Epithelial cell of prostate (primary cell): ENCODE results near the gene POLL.
"Not testable (repeated sequence)": the region's sequence is repeated elsewhere in the genome, so short reads cannot be mapped to it uniquely, and the experiment has no call there.

Source experiments
- DNase-seq: peaks from one replicate; pipeline ENCODE4 v3.0.0-alpha.2; 2011; ENCODE audit warnings: low read depth, low spot score
- H3K27ac ChIP-seq: fragments of 450-650 bp; 2 replicates; pipeline ENCODE4 v1.5.1; 2017; ENCODE audit warnings: mild to moderate bottlenecking

Gene POLL

GRCh38 chr10:101587725-101588653 is at the start of gene POLL, which contains the start of gene DPCD:
TSS of gene POLL (minus strand) at chr10:101588257. CDS start at chr10:101587360, 897 bp downstream.
TSS of gene DPCD (plus strand) at chr10:101588321. CDS start at chr10:101588337, 16 bp downstream.
- DNase-seq = peak; percentile 45
- H3K27ac ChIP-seq = no peak within 1 kb of the TSS

DNA sequence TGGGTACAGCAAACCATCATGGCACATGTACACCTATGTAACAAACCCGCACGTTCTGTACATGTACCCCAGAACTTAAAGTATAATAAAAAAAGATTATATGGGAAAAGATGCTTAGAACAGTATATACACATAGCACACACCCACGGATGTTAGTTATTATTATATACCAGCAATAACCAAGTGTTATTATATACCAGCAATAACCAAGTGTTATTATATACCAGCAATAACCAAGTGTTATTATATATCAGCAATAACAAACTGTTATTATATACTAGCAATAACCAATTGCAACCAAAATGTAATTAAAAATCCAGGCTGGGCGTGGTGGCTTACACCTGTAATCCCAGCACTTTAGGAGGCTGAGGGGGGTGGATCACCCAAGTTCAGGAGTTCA is 45.5 kb upstream of the POLL start:
- DNase-seq, H3K27ac ChIP-seq: not testable (repeated sequence)

DNA sequence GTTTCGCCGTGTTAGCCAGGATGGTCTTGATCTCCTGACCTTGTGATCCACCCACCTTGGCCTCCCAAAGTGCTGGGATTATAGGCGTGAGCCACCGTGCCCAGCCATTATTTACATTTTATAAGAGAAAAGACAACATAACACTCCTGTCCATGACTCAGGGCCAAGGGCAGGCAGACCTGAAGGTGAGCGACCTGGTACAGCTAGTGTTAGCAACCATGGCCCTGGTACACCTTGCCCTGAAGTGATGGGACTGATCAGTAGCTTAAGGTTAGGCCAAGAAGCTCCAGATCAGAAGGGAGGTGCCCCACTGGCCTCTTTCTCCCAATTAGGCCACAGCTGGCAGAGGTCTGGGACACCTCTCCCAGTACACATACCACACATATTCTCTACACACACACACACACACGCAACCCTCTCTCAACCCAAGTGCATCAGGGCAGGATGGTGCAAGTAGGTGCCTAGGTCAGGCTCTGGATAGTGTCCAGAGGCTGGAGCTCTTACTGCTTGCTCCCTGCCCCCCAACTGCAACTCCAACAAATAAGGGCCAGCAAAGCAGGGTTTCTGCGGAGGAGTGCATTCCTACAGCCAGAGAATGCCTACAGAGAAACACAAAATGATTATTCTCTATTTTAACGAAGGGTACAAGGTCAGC is 43.9 kb upstream of the POLL start:
- H3K27ac ChIP-seq = no peak overlapping the region
- no peak for DNase-seq

- H3K27ac ChIP-seq = no peak overlapping the region
- DNase-seq = no peak
Observed at GRCh38 chr10:101630633-101630920, 42.5 kb upstream of the POLL start.

DNA sequence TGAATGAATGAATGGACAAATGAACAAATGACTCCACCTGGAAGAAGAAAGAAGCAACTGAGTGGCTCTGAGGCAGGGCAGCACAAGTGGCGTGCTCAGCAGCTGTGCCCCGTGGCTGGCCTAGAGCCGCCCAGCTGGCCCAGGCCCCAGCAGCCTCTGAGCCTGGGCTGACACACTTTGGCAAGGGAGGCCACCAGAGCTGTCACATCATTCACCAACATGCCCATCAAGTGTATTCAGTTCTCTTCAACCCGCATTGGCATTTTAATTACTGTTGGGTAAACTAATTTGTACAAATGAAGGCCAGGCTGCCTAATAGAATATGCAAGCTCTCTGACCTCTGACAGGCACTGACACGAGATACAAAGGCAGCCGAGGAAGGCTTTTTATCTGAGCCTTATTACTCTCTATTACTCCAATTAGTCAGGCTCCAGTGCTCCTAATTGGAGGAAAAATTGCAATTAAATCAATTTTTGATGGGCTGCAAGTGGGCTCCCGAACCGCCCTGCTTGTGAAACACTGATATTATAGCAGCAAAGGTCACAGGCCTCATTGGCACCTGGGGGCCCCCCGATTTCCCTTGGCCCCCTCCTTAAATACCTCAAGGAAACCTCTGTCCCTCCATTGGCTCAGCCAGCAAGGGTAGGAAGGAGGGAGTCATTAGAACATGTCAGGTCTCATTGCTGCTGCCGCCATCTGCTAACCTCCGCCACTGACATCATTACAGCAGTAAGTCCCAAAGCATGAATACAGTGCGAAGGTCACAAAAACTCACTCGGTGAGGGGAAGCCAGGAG is 42.0 kb upstream of the POLL start:
- no peak overlapping the region for H3K27ac ChIP-seq
- DNase-seq = no peak

DNA sequence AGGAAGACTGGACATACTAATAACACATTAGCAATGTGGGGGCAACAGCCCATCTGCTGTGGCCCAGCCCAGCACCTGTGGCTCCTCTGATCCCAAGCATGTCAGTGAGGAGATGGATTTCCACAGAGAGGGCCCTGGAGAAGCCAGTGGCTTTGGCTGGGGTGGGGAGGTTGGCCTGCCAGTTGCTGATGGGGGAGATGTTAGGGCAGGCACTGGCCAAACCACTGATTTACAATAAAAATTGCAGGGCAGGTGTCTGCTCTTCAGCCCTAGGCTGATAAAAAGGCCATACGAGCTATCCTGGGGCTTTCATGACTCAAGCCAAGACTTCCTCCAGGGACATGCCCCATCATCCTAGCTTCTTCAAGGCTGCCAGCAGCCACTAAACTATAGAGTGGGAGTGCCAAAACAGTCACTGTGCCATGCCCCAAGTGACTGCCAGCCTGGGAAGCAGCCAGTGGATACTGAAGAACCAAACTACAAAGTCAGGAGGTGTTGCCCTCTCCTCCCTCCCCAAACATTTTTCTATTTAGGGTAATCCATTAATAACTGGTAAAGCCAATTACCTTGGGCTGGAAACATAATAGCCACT is 37.9 kb upstream of the POLL start:
- H3K27ac ChIP-seq = no peak overlapping the region
- DNase-seq = no peak

- no peak overlapping the region for H3K27ac ChIP-seq
- no peak for DNase-seq
Observed at GRCh38 chr10:101624526-101625102, 36.6 kb upstream of the POLL start.

- DNase-seq = no peak
- H3K27ac ChIP-seq = no peak overlapping the region
Observed at GRCh38 chr10:101623528-101623927, 35.5 kb upstream of the POLL start.

- H3K27ac ChIP-seq = no peak overlapping the region
- DNase-seq = no peak
Observed at GRCh38 chr10:101619983-101620382, 31.9 kb upstream of the POLL start.

GRCh38 chr10:101618871-101619270 is 30.8 kb upstream of the POLL start:
- H3K27ac ChIP-seq = no peak overlapping the region

GRCh38 chr10:101617824-101618568 is 29.9 kb upstream of the POLL start:
- no peak for DNase-seq
- no peak overlapping the region for H3K27ac ChIP-seq

More at GRCh38 chr10:101618871-101619270, 30.8 kb upstream of the POLL start:
- DNase-seq = no peak

DNA sequence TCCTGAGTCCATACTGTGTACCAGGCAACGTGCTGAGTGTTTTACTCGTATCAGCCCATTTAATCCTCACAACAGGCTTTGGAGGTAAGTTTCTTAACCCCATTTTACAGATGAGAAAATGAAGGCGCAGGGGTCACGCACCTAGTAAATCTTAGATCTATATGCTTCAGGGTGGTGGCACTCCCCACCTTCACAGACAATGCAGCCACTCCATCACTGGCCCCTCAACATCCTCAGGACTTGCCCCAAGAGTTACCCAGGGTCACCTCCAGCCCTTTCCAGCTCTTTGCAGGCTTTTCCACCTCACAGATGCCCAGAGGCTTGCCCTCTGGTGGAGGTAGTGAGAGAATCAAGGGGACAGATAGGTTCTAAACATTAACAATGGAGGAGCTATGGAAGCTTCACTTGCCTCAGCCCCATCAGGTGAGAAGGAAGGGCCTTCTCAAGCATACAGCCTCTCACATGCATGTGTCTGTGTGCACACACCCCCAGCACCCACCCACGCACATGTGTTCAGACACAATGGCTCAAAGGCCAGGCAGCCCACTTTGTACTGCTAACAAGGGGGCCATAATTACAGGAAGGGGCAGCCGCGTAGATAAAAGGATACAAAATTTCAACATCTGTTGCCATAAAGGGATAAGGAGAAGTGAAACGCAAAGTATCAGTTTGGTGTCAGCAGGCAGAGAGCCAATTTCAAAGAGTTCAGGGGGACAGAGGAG is 29.2 kb upstream of the POLL start:
- DNase-seq = no peak
- no peak overlapping the region for H3K27ac ChIP-seq

- DNase-seq = no peak
- H3K27ac ChIP-seq = no peak overlapping the region
Observed at GRCh38 chr10:101616415-101617101, 28.5 kb upstream of the POLL start.

DNA sequence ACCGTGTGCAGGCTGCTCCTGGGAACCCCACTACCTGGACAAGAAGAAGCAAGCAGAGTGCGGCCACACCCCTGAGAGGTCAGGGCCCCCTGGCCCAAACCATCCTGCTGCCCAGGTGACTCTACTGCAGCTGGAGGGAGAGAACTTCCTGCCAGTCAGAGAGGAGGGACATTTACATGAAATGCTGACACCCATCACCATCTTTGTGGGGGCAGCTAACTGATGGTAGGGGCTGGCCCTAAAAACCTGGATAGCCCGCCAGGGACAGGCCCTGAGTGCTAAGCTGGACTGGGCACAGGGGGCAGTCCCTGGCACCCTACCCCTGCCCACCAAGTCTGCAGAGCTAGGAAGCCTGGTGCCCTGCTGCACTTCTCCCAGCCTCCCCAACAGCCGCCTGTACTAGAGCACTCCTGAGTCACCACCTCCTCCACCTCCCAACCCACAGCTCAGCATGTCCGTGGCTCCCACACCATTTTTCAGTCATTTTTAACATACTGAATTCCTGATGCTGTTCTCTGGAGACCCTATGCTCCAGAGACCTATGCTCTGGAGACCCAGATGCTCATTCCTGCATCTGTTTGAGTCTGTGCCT is 27.6 kb upstream of the POLL start:
- DNase-seq = no peak
- H3K27ac ChIP-seq = no peak overlapping the region

DNA sequence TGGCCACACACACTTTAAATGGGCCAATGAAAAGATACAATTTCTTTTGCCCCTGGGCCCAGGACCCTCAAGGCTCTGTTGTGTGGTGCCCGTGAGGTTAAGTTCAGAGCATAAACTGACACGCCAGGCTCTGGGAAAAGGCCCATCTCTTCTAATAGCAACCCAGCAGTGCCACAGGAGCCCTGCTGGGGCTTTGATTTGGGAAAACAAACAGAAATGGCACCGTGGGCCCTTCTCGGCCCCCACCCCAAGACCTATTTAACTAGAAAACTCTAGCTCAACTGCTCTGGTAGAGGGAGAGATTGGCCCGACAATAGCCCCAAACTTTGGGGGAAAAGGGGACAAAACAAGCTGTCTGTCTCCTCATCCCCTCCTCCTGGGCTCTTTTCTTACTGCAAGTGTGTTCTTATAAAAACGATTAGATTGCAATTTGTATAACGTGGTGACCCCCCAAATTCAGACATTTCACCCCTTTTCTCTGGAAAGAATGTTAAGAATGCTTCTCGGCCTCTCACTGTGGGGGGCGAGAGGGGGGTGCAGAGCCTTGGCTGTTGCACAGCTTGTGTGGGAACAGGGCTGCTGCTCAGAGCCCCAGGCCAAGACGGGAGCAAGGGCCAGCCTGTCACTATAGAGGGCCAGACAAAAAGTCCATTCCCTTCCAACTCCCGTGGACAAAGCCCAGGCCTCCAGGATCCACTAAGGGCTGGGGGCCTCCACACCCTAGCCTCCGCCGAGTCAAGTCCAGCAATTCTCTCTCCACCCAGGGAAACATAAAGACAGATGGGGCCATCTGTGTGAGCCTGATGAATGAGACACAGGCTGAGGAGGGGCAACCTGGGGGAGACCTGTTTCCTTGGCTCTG is 26.8 kb upstream of the POLL start:
- DNase-seq = no peak
- no peak overlapping the region for H3K27ac ChIP-seq

DNA sequence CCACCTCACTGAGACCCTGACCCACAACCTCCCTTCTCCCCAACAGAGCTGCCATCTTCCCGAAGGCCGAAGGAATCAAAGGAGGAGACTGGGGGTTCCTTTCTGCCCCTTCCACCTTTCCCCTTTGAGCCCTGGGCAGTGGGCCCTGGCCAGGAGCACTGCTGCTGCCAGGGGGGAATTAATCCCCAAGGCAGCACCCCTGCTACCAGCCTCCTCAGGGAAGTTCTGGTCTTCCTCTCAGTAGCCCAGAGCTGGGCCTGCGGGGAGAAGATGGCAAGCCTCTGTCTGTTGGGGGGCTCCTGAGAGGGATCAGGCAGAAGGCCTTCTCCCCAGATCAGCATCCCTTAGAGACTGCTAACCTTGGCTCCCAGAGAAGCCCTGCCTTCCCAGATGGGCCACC is 25.6 kb upstream of the POLL start:
- H3K27ac ChIP-seq = no peak overlapping the region
- no peak for DNase-seq

- DNase-seq = no peak
- no peak overlapping the region for H3K27ac ChIP-seq
Observed at GRCh38 chr10:101612872-101613271, 24.8 kb upstream of the POLL start.
